Kidney glomerular epithelial cell (primary cell): ENCODE results near the gene CCT6A.
"Not testable (repeated sequence)": the region's sequence is repeated elsewhere in the genome, so short reads cannot be mapped to it uniquely, and the experiment has no call there.

Source experiments
- DNase-seq: peaks from one replicate; lab custom pipeline; 2025; lab: John Stamatoyannopoulos, UW

Gene CCT6A

DNA sequence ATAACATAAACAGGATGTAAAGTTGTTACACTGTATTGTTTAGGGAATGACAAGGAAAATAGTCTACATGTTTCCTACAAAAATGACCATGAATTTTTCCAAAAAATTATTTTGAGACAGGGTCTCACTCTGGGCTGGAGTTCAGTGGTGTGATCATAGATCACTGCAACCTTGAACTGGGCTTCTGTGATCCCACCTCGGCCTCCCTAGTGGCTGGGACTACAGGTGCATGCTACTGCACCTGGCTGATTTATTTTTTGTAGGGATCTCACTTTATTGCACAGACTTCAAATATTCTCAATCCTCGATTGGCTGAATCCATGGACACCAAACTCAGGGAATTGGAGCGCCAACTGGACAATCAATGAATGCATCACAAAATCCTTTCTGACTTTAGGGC, 48.1 kb downstream of the CCT6A start:
- no peak for DNase-seq

DNA sequence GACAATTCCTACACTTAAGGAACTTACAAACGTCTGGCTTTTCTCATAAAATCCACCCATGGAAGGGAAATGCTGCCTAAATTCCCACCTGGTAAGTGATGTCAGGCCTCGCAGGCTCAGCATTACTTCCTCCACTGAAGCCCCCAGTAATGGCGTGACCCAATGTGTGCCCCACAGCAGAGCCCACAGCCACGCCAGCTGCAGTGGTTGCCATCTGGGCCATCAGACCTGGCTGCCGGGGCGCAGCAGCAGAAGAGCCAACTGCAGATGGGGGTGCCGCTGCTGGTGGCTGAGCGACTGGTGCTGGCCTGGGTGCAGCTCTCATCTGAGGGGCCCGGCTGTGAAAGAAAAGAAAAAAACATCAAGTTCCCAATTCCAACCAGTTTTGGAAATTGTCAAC, 52.6 kb downstream of the CCT6A start:
- not testable (repeated sequence) for DNase-seq

DNA sequence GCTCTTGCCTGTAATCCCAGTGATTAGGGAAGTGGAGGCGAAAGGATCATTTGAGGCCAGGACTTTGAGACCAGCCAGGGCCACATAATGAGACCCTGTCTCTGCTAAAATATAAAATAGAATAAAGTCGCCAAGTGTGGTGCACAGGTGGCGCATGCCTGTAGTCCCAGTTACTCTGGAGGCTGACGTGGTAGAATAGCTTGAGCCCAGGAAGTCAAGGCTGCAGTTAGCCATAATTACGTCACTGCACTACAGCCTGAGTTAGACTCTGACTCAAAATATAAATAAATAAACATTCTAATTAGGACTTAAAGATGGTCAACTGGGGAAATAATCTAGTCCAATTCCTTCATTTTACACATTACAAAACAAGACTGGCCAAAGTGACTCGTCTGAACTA, 53.9 kb downstream of the CCT6A start:
- peak; percentile 47 for DNase-seq

DNA sequence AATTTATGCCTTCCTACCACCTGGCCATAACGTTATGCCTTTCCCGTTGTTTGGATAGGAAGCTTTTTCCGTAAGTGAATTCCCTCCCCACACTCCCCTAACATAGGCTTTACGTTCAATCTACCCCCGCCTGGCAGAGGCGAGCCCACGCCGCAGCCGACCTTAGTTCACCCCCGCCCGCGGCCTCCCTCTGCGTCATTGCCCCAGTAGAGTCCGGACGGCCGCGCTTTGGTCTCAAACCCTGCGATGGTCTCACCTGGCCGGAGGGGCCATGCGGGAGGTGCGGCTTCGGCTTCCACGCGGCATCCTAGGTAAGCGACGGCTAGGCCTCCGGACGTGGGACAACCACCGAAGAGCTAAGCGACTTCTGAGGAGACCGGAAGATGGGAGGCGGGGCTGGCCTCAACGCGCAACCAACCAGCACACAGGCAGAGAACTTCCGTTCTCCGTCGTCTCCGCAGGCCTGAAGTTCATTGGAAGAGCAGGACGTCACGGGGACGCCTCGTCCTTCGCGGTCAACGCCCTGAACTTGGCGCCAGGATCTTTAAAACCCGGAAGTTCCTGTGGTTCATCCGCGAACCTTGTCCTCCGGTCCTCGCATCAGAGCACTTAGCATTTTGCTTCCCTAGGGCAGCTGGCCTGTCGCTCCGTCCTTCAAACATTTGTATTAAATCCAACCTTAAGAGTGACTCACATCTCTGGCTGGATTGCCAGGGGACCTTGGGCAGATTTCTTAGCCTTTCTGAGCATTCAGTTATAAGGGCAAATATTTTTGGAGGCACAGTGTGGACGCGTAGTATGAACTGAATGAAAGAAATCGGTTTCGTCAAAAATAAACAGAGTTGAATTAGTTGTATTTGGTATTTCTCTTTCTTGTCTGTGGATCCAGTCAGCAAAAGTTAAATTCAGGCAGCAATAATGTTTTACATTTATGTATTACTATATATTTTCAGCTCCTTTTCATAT, 54.8 kb downstream of the CCT6A start, which contains the start of gene CHCHD2:
TSS of gene CHCHD2 (minus strand) at position 369 of the 966 bp plus-strand sequence. CDS start at position 306, 63 bp downstream.
- DNase-seq, result peak; percentile 98

DNA sequence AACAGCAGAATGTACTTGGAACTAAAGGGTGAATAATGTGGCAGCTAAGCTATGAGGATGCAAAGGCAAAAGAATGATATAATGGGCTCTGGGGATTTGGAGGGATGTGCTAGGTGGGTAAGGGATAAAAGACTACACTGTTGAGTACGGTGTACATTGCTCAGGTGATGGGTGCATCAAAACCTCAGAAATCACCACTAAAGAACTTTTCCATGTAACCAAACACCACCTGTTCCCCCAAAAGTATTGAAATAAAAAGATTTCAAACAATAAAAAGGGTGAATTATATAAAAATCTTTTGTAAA, 56.3 kb downstream of the CCT6A start:
- DNase-seq, result no peak

DNA sequence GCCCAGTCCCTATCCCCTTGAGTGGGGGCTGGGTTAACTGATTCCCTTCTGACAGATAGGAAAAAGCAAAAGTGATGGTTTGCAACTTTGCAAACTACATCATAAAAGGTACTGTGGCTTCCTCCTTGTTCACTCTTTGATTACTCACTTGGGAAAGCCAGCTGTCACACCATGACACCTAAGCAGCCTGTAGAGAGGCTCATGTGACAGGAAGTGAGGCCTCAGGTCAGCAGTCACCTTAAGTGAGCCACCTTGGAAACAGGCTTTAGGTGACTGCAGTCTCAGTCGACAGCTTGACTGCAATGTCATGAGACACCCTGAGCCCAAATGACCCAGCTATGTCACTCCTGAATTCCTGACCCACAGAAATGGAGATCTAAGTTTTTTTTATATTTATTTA, 59.0 kb downstream of the CCT6A start:
- no peak for DNase-seq

DNA sequence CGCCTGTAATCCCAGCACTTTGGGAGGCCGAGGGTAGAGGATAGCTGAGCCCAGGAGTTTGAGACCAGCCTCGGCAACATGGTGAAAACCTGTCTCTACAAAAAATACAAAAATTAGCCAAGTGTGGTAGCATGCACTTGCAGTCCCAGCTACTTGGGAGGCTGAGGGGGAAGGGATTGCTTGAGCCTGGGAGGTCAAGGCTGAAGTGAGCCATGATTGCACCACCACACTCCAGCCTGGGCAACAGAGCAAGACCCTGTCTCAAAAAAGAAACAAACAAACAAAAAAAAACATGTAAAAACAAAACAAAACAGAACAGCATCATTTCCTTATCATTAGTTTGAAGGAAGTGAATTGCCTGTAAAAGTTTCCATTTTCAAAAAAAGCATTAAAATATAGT, 60.7 kb downstream of the CCT6A start:
- not testable (repeated sequence) for DNase-seq
